ENCODE results near the gene ITPKB. TPM values are rescaled to one million over a fixed set of nuclear protein-coding genes. Genes with fewer than 3 reads are reported as not detected.

ITPKB gene
- total and polyA plus RNA-seq, 2 of the 13 experiments (the other 11 are each of a cell fraction or from before 2014, with no cell fraction given), result not detected

- Histone ChIP-seq H2AFZ (ENCODE audit: low read length) (no peak overlapping the region), H3K4me3 (replicated peaks in 1 of 3; ENCODE audit: insufficient read depth in 1 of 3, low read depth in 2 of 3, low read length in 3 of 3) (no peak overlapping the region), H3K4me1 (ENCODE audit: insufficient read depth, low read length) (no peaks in the 10 kb centered on the region), H3K9ac (ENCODE audit: insufficient read depth, low read depth, low read length) (no peak overlapping the region), H3K4me2 (ENCODE audit: low read depth, low read length) (no peak overlapping the region), H3K27me3 (ENCODE audit: control insufficient read depth in 1 of 2, insufficient read depth in 2 of 2, low read length in 2 of 2) (peaks cover 1 to 38% of the 10 kb centered on the region in 2 experiments; a peak in 3 of 5 replicates), H3K36me3 (replicated peaks in 1 of 2; ENCODE audit: control insufficient read depth in 1 of 2, insufficient read depth in 2 of 2, low read length in 2 of 2) (no peaks in the 10 kb centered on the region), H3K27ac (ENCODE audit: extremely low read length, insufficient read depth, low read length) (no peak overlapping the region), H4K20me1 (ENCODE audit: insufficient read depth, low read length) (no peaks in the 10 kb centered on the region), H3K9me3 (ENCODE audit: low read length) (no peaks in the 10 kb centered on the region), H3K79me2 (ENCODE audit: insufficient read depth, low read length) (no peaks in the 10 kb centered on the region)
- in situ Hi-C loops (cut with HindIII; ENCODE audit: extremely low pct_ligation_motif_present, low pct_unique_long_range_greater_than_20kb) (no loop called here), intact Hi-C loops (cut with micrococcal nuclease; ENCODE audit: unreplicated experiment) (no loop called here)
- no peak for ATAC-seq
- POLR2A ChIA-PET, result no interaction called here
- no peak for DNase-seq (ENCODE audit: low spot score)
- CTCF ChIA-PET (ENCODE audit: low intra/inter-chr PET ratio, low total read pairs), result no interaction called here
- FAIRE-seq, result no peak
- TF ChIP-seq, protein P1, sequence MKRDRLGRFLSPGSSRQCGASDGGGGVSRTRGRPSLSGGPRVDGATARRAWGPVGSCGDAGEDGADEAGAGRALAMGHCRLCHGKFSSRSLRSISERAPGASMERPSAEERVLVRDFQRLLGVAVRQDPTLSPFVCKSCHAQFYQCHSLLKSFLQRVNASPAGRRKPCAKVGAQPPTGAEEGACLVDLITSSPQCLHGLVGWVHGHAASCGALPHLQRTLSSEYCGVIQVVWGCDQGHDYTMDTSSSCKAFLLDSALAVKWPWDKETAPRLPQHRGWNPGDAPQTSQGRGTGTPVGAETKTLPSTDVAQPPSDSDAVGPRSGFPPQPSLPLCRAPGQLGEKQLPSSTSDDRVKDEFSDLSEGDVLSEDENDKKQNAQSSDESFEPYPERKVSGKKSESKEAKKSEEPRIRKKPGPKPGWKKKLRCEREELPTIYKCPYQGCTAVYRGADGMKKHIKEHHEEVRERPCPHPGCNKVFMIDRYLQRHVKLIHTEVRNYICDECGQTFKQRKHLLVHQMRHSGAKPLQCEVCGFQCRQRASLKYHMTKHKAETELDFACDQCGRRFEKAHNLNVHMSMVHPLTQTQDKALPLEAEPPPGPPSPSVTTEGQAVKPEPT (CRISPR knock-in tag; IDR thresholded peaks at IDR 0.05; ENCODE audit: low read depth), result no peak
- TF ChIP-seq, protein P2, sequence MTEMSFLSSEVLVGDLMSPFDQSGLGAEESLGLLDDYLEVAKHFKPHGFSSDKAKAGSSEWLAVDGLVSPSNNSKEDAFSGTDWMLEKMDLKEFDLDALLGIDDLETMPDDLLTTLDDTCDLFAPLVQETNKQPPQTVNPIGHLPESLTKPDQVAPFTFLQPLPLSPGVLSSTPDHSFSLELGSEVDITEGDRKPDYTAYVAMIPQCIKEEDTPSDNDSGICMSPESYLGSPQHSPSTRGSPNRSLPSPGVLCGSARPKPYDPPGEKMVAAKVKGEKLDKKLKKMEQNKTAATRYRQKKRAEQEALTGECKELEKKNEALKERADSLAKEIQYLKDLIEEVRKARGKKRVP (CRISPR knock-in tag; IDR thresholded peaks at IDR 0.05), result peak in 1 of 2 experiments; percentile 45; a peak in 1 of 4 replicates
- TF ChIP-seq ZNF234 (CRISPR knock-in tag; conservative IDR thresholded peaks at IDR 0.05), result no peak
- TF ChIP-seq KLF16 (CRISPR knock-in tag; IDR thresholded peaks at IDR 0.05), result no peak
- WGBS (ENCODE audit: low lambda C conversion rate), result 9% methylated on average over 5 of the region's 5 CpGs
- BruUV-seq (replicated peaks), result no TSS peak
Observed at GRCh38 chr1:226671277-226671676, 67.8 kb downstream of the ITPKB start.

GRCh38 chr1:226670073-226670472, 69.0 kb downstream of the ITPKB start:
- Histone ChIP-seq H3K79me2 (ENCODE audit: insufficient read depth, low read length) (no peaks in the 10 kb centered on the region), H3K9ac (ENCODE audit: insufficient read depth, low read depth, low read length) (no peak overlapping the region), H3K4me1 (ENCODE audit: insufficient read depth, low read length) (no peaks in the 10 kb centered on the region), H2AFZ (ENCODE audit: low read length) (no peak overlapping the region), H4K20me1 (ENCODE audit: insufficient read depth, low read length) (no peaks in the 10 kb centered on the region), H3K27ac (ENCODE audit: extremely low read length, insufficient read depth, low read length) (no peak overlapping the region), H3K4me3 (replicated peaks in 1 of 3; ENCODE audit: insufficient read depth in 1 of 3, low read depth in 2 of 3, low read length in 3 of 3) (no peak overlapping the region), H3K36me3 (replicated peaks in 1 of 2; ENCODE audit: control insufficient read depth in 1 of 2, insufficient read depth in 2 of 2, low read length in 2 of 2) (no peaks in the 10 kb centered on the region), H3K9me3 (ENCODE audit: low read length) (no peaks in the 10 kb centered on the region), H3K4me2 (ENCODE audit: low read depth, low read length) (no peak overlapping the region), H3K27me3 (ENCODE audit: control insufficient read depth in 1 of 2, insufficient read depth in 2 of 2, low read length in 2 of 2) (peaks cover 4 to 40% of the 10 kb centered on the region in 2 experiments; a peak in 4 of 5 replicates)
- TF ChIP-seq PAF1 (CRISPR knock-in tag; IDR thresholded peaks at IDR 0.05) (no peak), ZNF556 (CRISPR knock-in tag; IDR thresholded peaks at IDR 0.05; ENCODE audit: borderline replicate concordance) (no peak), ZHX1 (CRISPR knock-in tag; IDR thresholded peaks at IDR 0.05; ENCODE audit: low read depth) (no peak), SIN3B (IDR thresholded peaks at IDR 0.05; ENCODE audit: low read length) (no peak), NFATC3 (CRISPR knock-in tag; IDR thresholded peaks at IDR 0.05) (no peak)
- no peak for ATAC-seq
- POLR2A ChIA-PET, result no interaction called here
- intact Hi-C loops (cut with micrococcal nuclease; ENCODE audit: unreplicated experiment), result no loop called here
- CTCF ChIA-PET (ENCODE audit: low intra/inter-chr PET ratio, low total read pairs), result no interaction called here
- in situ Hi-C loops (cut with HindIII; ENCODE audit: extremely low pct_ligation_motif_present, low pct_unique_long_range_greater_than_20kb), result no loop called here
- no peak for DNase-seq (ENCODE audit: low spot score)
- BruUV-seq (replicated peaks), result no TSS peak
- FAIRE-seq, result no peak
- 31% methylated on average over 7 of the region's 7 CpGs for WGBS (ENCODE audit: low lambda C conversion rate)
